Panc1 (cell line): ENCODE data around the gene FHIT. TPM values are rescaled to one million over a fixed set of nuclear protein-coding genes. Genes with fewer than 3 reads are reported as not detected.

ENCODE experiments used
- ATAC-seq: fragments of 200-7000 bp; cut with Tn5 transposase; 2 replicates; pipeline ENCODE4 v1.9.1; 2020; ENCODE audit warnings: mild to moderate bottlenecking, moderate library complexity
- BruUV-seq: library from RNA; stranded (reverse); fragments of 400-500 nt; replicated peaks from 2 replicates; lab custom pipeline; 2021; lab: Mats Ljungman, UMichigan
- CTCF ChIA-PET: fragments of 300-600 bp; sonication (Branson Sonifier 250); formaldehyde crosslinking; loops from one replicate; lab custom pipeline; 2022; ENCODE audit warnings: antibody characterized with exemption; lab: Charles Lee
- POLR2A ChIA-PET: fragments of 300-600 bp; sonication (Branson Sonifier 250); formaldehyde crosslinking; loops from one replicate; lab custom pipeline; 2022; ENCODE audit warnings: antibody characterized with exemption; lab: Charles Lee
- DNase-seq: peaks from one replicate; pipeline ENCODE4 v3.0.0-alpha.2; 2010; ENCODE audit warnings: low read depth, low spot score
- H3K27ac ChIP-seq: 2 replicates; pipeline ENCODE4 v1.5.1; 2011; ENCODE audit warnings: mild to moderate bottlenecking, low read length, inconsistent platforms
- H3K27me3 ChIP-seq: fragments of 200-500 bp; sonication (Bioruptor generic); 2 replicates; pipeline ENCODE4 v1.6.0; 2014; ENCODE audit warnings: low read length, inconsistent platforms; ENCODE audit not compliant: control insufficient read depth, insufficient read depth
- H3K36me3 ChIP-seq: fragments of 200-500 bp; sonication (Bioruptor generic); 2 replicates; pipeline ENCODE4 v1.5.1; 2014; ENCODE audit warnings: inconsistent platforms, mild to moderate bottlenecking, low read length, moderate library complexity; ENCODE audit not compliant: control insufficient read depth, insufficient read depth
- H3K4me1 ChIP-seq: 2 replicates; pipeline ENCODE4 v1.5.1; 2011; ENCODE audit warnings: inconsistent platforms, mild to moderate bottlenecking, low read length, moderate library complexity; ENCODE audit not compliant: control insufficient read depth, insufficient read depth
- H3K4me3 ChIP-seq, 2 experiments: 2 replicates each; pipeline ENCODE4 v1.5.1; 2011 to 2012; ENCODE audit warnings: low read depth in 2 of 2, low read length in 2 of 2, mild to moderate bottlenecking in 2 of 2, inconsistent platforms in 1 of 2, moderate library complexity in 1 of 2
- H3K9me3 ChIP-seq: fragments of 200-500 bp; sonication (Bioruptor generic); 2 replicates; pipeline ENCODE4 v1.5.1; 2014; ENCODE audit warnings: low read depth, mild to moderate bottlenecking, inconsistent platforms, low read length, moderate library complexity; ENCODE audit not compliant: control insufficient read depth, insufficient read depth
- CTCF ChIP-seq: fragments of 450-650 bp; IDR thresholded peaks from 2 replicates; pipeline ENCODE4 v1.5.1; 2017; ENCODE audit warnings: mild to moderate bottlenecking
- POLR2AphosphoS5 ChIP-seq: IDR thresholded peaks from 2 replicates; pipeline ENCODE4 v1.6.1; 2012; ENCODE audit warnings: mild to moderate bottlenecking, low read depth, low read length, moderate library complexity
- REST ChIP-seq, 2 experiments: IDR thresholded peaks; 2 replicates each; pipeline ENCODE4 v1.6.1; 2011 to 2012; ENCODE audit warnings: low read depth in 2 of 2, control low read depth in 1 of 2, low read length in 1 of 2, mild to moderate bottlenecking in 1 of 2, moderate library complexity in 1 of 2; ENCODE audit not compliant: insufficient read depth in 1 of 2
- SIN3A ChIP-seq: IDR thresholded peaks from 2 replicates; pipeline ENCODE4 v1.6.1; 2012; ENCODE audit warnings: low read depth, mild to moderate bottlenecking, low read length, moderate library complexity, borderline replicate concordance; ENCODE audit not compliant: insufficient read depth
- TCF7L2 ChIP-seq: IDR thresholded peaks from 2 replicates; pipeline ENCODE4 v1.6.1; 2011; ENCODE audit warnings: mild to moderate bottlenecking, low read depth, low read length, inconsistent platforms
- in situ Hi-C: cut with HindIII; loops from 2 replicates; pipeline ENCODE4 v1.10.0; 2016; ENCODE audit warnings: low sequenced_read_pairs, low pct_unique_long_range_greater_than_20kb
- intact Hi-C: fragments of 100-400 bp; cut with micrococcal nuclease; formaldehyde crosslinking; loops from one replicate; pipeline ENCODE4 v1.10.0; 2022; ENCODE audit not compliant: unreplicated experiment
- total RNA-seq: library from RNA; stranded (reverse); gene quantifications from one replicate; pipeline ENCODE4 v1.2.1, GENCODE V29; 2021; ENCODE audit not compliant: unreplicated experiment

FHIT gene
- total RNA-seq, 1 experiment from 2014 or later = 2.2 TPM

GRCh38 chr3:59796456-59796855 lies 1454.8 kb downstream of the FHIT start:
- TF ChIP-seq SIN3A (no peak), TCF7L2 (no peak), REST (IDR thresholded peaks at IDR 0.05; ENCODE audit: insufficient read depth in 1 of 2, low read depth in 2 of 2, low read length in 1 of 2) (no peak), CTCF (no peak), POLR2AphosphoS5 (no peak)
- no peak for ATAC-seq

GRCh38 chr3:59795756-59796155 lies 1455.5 kb downstream of the FHIT start:
- POLR2A ChIA-PET = no interaction called here
- Histone ChIP-seq H3K4me3 (no peak overlapping the region), H3K9me3 (no peaks in the 10 kb centered on the region), H3K27ac (no peak overlapping the region), H3K4me1 (no peaks in the 10 kb centered on the region), H3K27me3 (no peaks in the 10 kb centered on the region), H3K36me3 (no peaks in the 10 kb centered on the region)
- DNase-seq (no peak), ATAC-seq (no peak)
- intact Hi-C loops = no loop called here
- TF ChIP-seq SIN3A (no peak), TCF7L2 (no peak), POLR2AphosphoS5 (no peak), CTCF (no peak)
- in situ Hi-C loops = no loop called here
- BruUV-seq = no TSS peak
- CTCF ChIA-PET = no interaction called here

More at GRCh38 chr3:59796456-59796855, 1454.8 kb downstream of the FHIT start:
- Histone ChIP-seq H3K36me3 (no peaks in the 10 kb centered on the region), H3K27me3 (no peaks in the 10 kb centered on the region), H3K9me3 (no peaks in the 10 kb centered on the region), H3K4me3 (no peak overlapping the region), H3K4me1 (no peaks in the 10 kb centered on the region), H3K27ac (no peak overlapping the region)
- intact Hi-C loops = no loop called here
- POLR2A ChIA-PET = no interaction called here
- CTCF ChIA-PET = no interaction called here
- DNase-seq = no peak
- no TSS peak for BruUV-seq
- in situ Hi-C loops = no loop called here
